ENCODE results near the gene GABRB1. TPM values are rescaled to one million over a fixed set of nuclear protein-coding genes. Genes with fewer than 3 reads are reported as not detected.

GABRB1 gene
- total and polyA plus RNA-seq, 2 experiments from 2014 or later = 0.26 to 0.97 TPM

DNA sequence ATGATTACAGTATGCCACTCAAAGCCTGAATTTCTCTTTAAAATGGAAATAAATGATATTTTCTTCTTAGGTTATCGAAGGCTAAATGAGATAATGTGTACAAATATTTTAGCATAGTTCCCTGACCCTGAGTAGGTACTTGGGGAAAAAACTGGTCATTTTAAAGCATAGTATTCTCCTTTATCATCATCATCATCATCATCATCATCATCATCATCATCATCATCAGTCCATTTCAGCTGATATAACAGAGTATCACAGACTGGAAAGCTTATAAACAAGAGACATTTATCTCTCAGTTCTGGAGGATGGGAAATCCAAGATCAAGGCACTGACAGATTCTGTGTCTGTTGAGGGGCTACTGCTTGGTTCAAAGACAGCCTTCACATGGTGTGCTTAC, 13.9 kb downstream of the GABRB1 start:
- H3K4me3 Mint-ChIP-seq = no peak overlapping the region
- Histone ChIP-seq H2AFZ (no peak overlapping the region), H3K27me3 (ENCODE audit: insufficient read depth) (no peaks in the 10 kb centered on the region), H3K4me1 (ENCODE audit: insufficient read depth) (peaks cover 6% of the 10 kb centered on the region; the same call in 1 of the 2 replicates), H3F3A (replicated peaks; ENCODE audit: low read depth) (no peaks in the 10 kb centered on the region), H3K4me3 (no peak overlapping the region), H3K9me2 (ENCODE audit: insufficient read depth) (0 out of 2 replicates have a peak, but pooled peaks cover 5% of the 10 kb centered on the region), H3K79me2 (replicated peaks; ENCODE audit: insufficient read depth) (no peaks in the 10 kb centered on the region), H3K27ac (ENCODE audit: low read depth) (no peak overlapping the region), H3K4me2 (no peak overlapping the region), H3K36me3 (ENCODE audit: insufficient read depth) (no peaks in the 10 kb centered on the region), H4K20me1 (replicated peaks; ENCODE audit: insufficient read depth) (no peaks in the 10 kb centered on the region)
- no peaks in the 10 kb centered on the region for H3K36me3 Mint-ChIP-seq (ENCODE audit: low read depth)
- peaks cover 8% of the 10 kb centered on the region; the same call in 2 of the 3 replicates for H3K4me1 Mint-ChIP-seq
- H3K27me3 Mint-ChIP-seq (ENCODE audit: insufficient read depth, low read depth, poor library complexity) = no peaks in the 10 kb centered on the region
- H3K9me3 Mint-ChIP-seq = no peaks in the 10 kb centered on the region
- H3K27ac Mint-ChIP-seq = no peak overlapping the region
- no peak for TF ChIP-seq ZNF114 (CRISPR knock-in tag; IDR thresholded peaks at IDR 0.05)
- ATAC-seq (no peak), DNase-seq (ENCODE audit: low spot score) (no peak)

DNA sequence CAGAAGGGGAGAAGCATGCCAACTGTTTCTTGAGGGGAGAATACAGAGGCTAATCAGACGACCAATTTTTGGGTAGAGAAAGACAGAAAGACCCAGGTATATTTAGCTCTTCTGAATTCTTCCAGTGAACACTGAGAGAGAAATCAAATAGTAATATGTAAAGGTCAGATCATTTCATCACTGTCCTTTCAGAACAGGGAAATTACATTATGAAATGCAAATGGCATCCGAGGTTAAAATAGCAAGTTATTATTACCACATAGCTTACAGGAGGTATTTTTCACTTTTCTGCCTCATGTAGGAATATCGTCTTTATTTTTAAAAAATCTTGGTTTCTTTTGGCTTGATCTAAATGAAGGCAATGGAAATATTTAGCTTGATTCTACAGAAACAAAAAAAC, 18.0 kb downstream of the GABRB1 start:
- H3K27ac Mint-ChIP-seq = no peak overlapping the region; the same call in 1 of the 2 replicates
- no peaks in the 10 kb centered on the region for H3K79me2 ChIP-seq (replicated peaks; ENCODE audit: insufficient read depth)
- H3K4me3 ChIP-seq = no peak overlapping the region
- ATAC-seq = no peak
- peaks cover 31% of the 10 kb centered on the region; the same call in 1 of the 2 replicates for H3K4me1 ChIP-seq (ENCODE audit: insufficient read depth)
- no peaks in the 10 kb centered on the region for H3K36me3 ChIP-seq (ENCODE audit: insufficient read depth)
- no peaks in the 10 kb centered on the region for H4K20me1 ChIP-seq (replicated peaks; ENCODE audit: insufficient read depth)
- H3K4me1 Mint-ChIP-seq = peaks cover 28% of the 10 kb centered on the region
- DNase-seq (ENCODE audit: low spot score) = no peak
- no peaks in the 10 kb centered on the region for H3K36me3 Mint-ChIP-seq (ENCODE audit: low read depth)
- peaks cover 15% of the 10 kb centered on the region for H3K9me2 ChIP-seq (ENCODE audit: insufficient read depth)
- H3K9me3 Mint-ChIP-seq = no peaks in the 10 kb centered on the region
- H3K4me2 ChIP-seq = no peak overlapping the region
- H2AFZ ChIP-seq = peak overlapping the region; percentile 72
- H3K27me3 ChIP-seq (ENCODE audit: insufficient read depth) = no peaks in the 10 kb centered on the region
- H3K27me3 Mint-ChIP-seq (ENCODE audit: insufficient read depth, low read depth, poor library complexity) = no peaks in the 10 kb centered on the region
- H3F3A ChIP-seq (replicated peaks; ENCODE audit: low read depth) = no peaks in the 10 kb centered on the region
- H3K4me3 Mint-ChIP-seq = no peak overlapping the region
- no peak overlapping the region for H3K27ac ChIP-seq (ENCODE audit: low read depth)
- TF ChIP-seq CREB1 (CRISPR knock-in tag; IDR thresholded peaks at IDR 0.05; ENCODE audit: low read depth) (no peak), STAT1 (IDR thresholded peaks at IDR 0.05; ENCODE audit: unreplicated experiment) (no peak), NANOG (IDR thresholded peaks at IDR 0.05; ENCODE audit: borderline replicate concordance) (no peak), POLR2AphosphoS5 (IDR thresholded peaks at IDR 0.05; ENCODE audit: low read depth) (no peak), EZH2phosphoT487 (IDR thresholded peaks at IDR 0.05; ENCODE audit: unreplicated experiment) (no peak), JUNB (IDR thresholded peaks at IDR 0.05; ENCODE audit: unreplicated experiment) (no peak), ZNF114 (CRISPR knock-in tag; IDR thresholded peaks at IDR 0.05) (no peak), EZH2 (IDR thresholded peaks at IDR 0.05; ENCODE audit: low read depth, unreplicated experiment) (no peak)
- TF ChIP-seq, protein P1, sequence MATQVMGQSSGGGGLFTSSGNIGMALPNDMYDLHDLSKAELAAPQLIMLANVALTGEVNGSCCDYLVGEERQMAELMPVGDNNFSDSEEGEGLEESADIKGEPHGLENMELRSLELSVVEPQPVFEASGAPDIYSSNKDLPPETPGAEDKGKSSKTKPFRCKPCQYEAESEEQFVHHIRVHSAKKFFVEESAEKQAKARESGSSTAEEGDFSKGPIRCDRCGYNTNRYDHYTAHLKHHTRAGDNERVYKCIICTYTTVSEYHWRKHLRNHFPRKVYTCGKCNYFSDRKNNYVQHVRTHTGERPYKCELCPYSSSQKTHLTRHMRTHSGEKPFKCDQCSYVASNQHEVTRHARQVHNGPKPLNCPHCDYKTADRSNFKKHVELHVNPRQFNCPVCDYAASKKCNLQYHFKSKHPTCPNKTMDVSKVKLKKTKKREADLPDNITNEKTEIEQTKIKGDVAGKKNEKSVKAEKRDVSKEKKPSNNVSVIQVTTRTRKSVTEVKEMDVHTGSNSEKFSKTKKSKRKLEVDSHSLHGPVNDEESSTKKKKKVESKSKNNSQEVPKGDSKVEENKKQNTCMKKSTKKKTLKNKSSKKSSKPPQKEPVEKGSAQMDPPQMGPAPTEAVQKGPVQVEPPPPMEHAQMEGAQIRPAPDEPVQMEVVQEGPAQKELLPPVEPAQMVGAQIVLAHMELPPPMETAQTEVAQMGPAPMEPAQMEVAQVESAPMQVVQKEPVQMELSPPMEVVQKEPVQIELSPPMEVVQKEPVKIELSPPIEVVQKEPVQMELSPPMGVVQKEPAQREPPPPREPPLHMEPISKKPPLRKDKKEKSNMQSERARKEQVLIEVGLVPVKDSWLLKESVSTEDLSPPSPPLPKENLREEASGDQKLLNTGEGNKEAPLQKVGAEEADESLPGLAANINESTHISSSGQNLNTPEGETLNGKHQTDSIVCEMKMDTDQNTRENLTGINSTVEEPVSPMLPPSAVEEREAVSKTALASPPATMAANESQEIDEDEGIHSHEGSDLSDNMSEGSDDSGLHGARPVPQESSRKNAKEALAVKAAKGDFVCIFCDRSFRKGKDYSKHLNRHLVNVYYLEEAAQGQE (IDR thresholded peaks at IDR 0.05; ENCODE audit: unreplicated experiment) = no peak
- TF ChIP-seq, protein P2, sequence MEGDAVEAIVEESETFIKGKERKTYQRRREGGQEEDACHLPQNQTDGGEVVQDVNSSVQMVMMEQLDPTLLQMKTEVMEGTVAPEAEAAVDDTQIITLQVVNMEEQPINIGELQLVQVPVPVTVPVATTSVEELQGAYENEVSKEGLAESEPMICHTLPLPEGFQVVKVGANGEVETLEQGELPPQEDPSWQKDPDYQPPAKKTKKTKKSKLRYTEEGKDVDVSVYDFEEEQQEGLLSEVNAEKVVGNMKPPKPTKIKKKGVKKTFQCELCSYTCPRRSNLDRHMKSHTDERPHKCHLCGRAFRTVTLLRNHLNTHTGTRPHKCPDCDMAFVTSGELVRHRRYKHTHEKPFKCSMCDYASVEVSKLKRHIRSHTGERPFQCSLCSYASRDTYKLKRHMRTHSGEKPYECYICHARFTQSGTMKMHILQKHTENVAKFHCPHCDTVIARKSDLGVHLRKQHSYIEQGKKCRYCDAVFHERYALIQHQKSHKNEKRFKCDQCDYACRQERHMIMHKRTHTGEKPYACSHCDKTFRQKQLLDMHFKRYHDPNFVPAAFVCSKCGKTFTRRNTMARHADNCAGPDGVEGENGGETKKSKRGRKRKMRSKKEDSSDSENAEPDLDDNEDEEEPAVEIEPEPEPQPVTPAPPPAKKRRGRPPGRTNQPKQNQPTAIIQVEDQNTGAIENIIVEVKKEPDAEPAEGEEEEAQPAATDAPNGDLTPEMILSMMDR (conservative IDR thresholded peaks at IDR 0.05; ENCODE audit: low read depth in 2 of 2) = no peak
- TF ChIP-seq, protein P3, sequence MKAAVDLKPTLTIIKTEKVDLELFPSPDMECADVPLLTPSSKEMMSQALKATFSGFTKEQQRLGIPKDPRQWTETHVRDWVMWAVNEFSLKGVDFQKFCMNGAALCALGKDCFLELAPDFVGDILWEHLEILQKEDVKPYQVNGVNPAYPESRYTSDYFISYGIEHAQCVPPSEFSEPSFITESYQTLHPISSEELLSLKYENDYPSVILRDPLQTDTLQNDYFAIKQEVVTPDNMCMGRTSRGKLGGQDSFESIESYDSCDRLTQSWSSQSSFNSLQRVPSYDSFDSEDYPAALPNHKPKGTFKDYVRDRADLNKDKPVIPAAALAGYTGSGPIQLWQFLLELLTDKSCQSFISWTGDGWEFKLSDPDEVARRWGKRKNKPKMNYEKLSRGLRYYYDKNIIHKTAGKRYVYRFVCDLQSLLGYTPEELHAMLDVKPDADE (IDR thresholded peaks at IDR 0.05) = no peak

Measured in GM23338 (cell line).